H1 (cell line): ENCODE measurements around the gene TOP3B. TPM values are rescaled to one million over a fixed set of nuclear protein-coding genes. Genes with fewer than 3 reads are reported as not detected.

Source experiments
- BRCA1 ChIP-seq: IDR thresholded peaks from 2 replicates; pipeline ENCODE4 v1.6.1; 2012; ENCODE audit warnings: low read depth, low read length, improper control_type of control experiment
- CHD1 ChIP-seq: IDR thresholded peaks from 2 replicates; pipeline ENCODE4 v1.6.1; 2012; ENCODE audit warnings: low read depth, low read length, improper control_type of control experiment
- NRF1 ChIP-seq: IDR thresholded peaks from 2 replicates; pipeline ENCODE4 v1.6.1; 2011; ENCODE audit warnings: mild to moderate bottlenecking, low read depth, low read length, improper control_type of control experiment
- SAP30 ChIP-seq: fragments of 300-600 bp; sonication (generic); IDR thresholded peaks from 2 replicates; pipeline ENCODE4 v1.7.1; 2012; ENCODE audit warnings: low read length, moderate library complexity, mild to moderate bottlenecking, inconsistent platforms; ENCODE audit not compliant: insufficient read depth, insufficient replicate concordance
- SIRT6 ChIP-seq: IDR thresholded peaks from one replicate; pipeline ENCODE4 v1.7.1; 2012; ENCODE audit warnings: low read length, inconsistent platforms
- TCF12 ChIP-seq: IDR thresholded peaks from 2 replicates; pipeline ENCODE4 v1.6.1; 2011; ENCODE audit warnings: low read depth, mild to moderate bottlenecking, low read length
- polyA plus RNA-seq, 7 experiments: library from polyadenylated mRNA; depleted of rRNA in 3 of 7; stranded (reverse) in 5 of 7; unstranded in 2 of 7; fragments of >200 nt in 5 of 7; fragments of 200-250 nt in 2 of 7; gene quantifications; 1 replicate in 5 of 7; 2 replicates in 1 of 7; 4 replicates in 1 of 7; pipeline versions ENCODE4 v1.2.1 to v1.2.3, GENCODE V29; 2011 to 2013; ENCODE audit warnings: missing spikeins in 2 of 7, mixed read lengths in 2 of 7
- total RNA-seq: library from RNA; stranded (reverse); fragmentation: NEBNext Ultra II Directional; extraction: Animal tissue kit (Norgen Biotek cat#: 25700); gene quantifications from 2 replicates; pipeline ENCODE4 v1.2.1, GENCODE V29; 2021

The TOP3B gene
- total and polyA plus RNA-seq, 2 of the 8 experiments (the other 6 are each of a cell fraction or from before 2014, with no cell fraction given), result 30.4 to 52.8 TPM

DNA sequence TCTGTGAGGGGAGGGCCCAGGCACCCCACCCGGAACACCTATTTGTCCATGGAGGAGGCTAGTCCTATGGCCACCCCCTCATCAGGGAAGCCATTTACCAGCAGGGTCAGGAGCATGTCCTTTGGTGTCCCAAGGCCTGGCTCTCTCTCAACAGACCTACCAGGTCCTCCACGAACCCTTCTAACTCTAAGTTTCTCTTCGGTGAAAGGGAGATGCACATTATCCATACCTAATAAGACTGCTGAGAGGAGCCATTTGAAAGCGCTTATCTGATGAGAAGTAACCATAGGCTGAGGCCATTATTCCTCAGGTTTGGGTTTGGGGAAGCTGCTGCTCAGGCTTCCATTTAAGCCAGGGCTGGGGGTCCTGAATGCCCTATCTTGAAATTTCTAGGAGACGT, 9.2 kb upstream of the TOP3B start (continued):
- TF ChIP-seq SAP30 (no peak), NRF1 (no peak), SIRT6 (no peak), CHD1 (no peak), TCF12 (no peak), BRCA1 (no peak)
